ENCODE results near the gene B4GALNT3. TPM values are rescaled to one million over a fixed set of nuclear protein-coding genes. Genes with fewer than 3 reads are reported as not detected.

The B4GALNT3 gene
- total RNA-seq, 1 donor from 2014 or later: 7.0 TPM

DNA sequence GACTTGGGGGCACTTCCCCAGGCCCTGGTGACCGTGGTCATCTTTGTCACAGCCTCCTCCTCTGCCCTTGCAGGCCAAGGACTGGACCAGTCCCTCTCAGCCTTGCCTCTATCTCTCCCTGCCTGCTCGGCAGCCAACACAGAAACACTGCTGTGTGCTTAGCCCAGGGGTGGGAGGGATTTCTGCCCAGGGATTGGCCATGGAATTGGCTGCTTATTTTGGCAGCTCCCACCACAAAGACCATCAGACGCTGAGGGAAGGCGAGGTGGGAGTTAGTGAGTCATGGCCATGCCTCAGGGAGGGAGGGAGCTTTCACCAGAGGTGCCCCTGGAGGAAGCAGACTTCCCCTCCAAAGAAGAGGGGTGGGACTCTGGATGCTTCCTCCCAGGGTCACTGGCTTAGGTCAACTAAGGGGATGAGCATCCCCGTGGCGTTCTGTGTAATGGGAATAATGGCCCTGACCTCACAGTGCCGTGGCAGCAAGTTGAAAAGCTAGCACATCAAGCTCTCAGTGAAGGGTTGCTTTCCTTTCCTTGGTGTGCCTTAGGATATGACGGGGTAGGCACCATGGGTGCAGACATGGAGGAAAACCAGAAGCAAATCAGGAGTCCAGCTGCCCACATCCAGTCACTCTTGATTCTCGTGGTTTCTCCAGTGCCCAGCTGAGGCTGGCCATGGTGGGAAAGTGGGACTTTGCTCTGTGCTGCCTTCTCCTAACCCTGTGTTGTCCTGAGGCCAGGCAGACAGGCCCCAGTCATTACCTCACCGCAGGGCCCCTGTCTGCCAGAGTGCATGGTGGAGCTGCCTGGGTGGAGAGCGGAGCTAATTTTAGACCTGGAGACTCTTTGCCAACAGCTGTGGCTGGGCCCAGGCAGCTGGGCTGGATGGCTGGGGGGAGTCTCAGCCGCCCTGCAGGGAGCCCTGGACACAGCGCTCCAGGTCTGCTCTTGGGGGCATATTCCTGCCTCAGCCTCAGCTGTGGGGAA, 21.4 kb downstream of the B4GALNT3 start:
- Mint-ChIP-seq H3K4me3 (no peak overlapping the region), H3K4me1 (no peaks in the 10 kb centered on the region), H3K9me3 (no peaks in the 10 kb centered on the region), H3K27ac (no peak overlapping the region), H3K36me3 (no peaks in the 10 kb centered on the region), H3K27me3 (ENCODE audit: low read depth) (peaks cover 15% of the 10 kb centered on the region)
- TF ChIP-seq, protein P1, sequence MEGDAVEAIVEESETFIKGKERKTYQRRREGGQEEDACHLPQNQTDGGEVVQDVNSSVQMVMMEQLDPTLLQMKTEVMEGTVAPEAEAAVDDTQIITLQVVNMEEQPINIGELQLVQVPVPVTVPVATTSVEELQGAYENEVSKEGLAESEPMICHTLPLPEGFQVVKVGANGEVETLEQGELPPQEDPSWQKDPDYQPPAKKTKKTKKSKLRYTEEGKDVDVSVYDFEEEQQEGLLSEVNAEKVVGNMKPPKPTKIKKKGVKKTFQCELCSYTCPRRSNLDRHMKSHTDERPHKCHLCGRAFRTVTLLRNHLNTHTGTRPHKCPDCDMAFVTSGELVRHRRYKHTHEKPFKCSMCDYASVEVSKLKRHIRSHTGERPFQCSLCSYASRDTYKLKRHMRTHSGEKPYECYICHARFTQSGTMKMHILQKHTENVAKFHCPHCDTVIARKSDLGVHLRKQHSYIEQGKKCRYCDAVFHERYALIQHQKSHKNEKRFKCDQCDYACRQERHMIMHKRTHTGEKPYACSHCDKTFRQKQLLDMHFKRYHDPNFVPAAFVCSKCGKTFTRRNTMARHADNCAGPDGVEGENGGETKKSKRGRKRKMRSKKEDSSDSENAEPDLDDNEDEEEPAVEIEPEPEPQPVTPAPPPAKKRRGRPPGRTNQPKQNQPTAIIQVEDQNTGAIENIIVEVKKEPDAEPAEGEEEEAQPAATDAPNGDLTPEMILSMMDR (IDR thresholded peaks at IDR 0.05; ENCODE audit: unreplicated experiment): no peak
- no peak for DNase-seq (ENCODE audit: low spot score in 2 of 2, unreplicated experiment in 2 of 2)

DNA sequence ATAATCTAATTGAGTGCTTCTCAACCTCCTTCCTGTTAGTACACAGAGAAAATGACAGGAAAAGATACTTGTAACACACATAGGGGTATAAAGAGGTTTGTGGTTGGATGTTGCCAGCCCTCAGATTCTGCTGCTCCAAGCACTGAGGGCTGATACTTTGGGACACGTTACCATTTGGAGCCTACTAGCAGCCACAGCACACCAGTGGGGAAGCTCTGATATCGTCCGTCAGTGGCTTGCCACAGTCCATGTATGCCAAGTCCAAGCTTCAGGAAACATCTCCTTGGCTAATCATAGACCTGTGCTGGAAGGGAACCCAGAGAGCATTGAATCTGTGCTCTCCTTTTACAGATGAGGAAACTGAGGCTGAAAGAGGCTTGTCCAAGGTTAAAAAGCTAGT, 22.3 kb downstream of the B4GALNT3 start:
- no peak for DNase-seq (ENCODE audit: low spot score in 2 of 2, unreplicated experiment in 2 of 2)
- H3K27me3 Mint-ChIP-seq (ENCODE audit: low read depth): peaks cover 17% of the 10 kb centered on the region
- H3K27ac Mint-ChIP-seq: no peak overlapping the region
- H3K4me1 Mint-ChIP-seq: no peaks in the 10 kb centered on the region
- H3K36me3 Mint-ChIP-seq: no peaks in the 10 kb centered on the region
- peaks cover 3% of the 10 kb centered on the region for H3K9me3 Mint-ChIP-seq
- TF ChIP-seq, protein P1 (IDR thresholded peaks at IDR 0.05; ENCODE audit: unreplicated experiment): no peak
- H3K4me3 Mint-ChIP-seq: no peak overlapping the region

DNA sequence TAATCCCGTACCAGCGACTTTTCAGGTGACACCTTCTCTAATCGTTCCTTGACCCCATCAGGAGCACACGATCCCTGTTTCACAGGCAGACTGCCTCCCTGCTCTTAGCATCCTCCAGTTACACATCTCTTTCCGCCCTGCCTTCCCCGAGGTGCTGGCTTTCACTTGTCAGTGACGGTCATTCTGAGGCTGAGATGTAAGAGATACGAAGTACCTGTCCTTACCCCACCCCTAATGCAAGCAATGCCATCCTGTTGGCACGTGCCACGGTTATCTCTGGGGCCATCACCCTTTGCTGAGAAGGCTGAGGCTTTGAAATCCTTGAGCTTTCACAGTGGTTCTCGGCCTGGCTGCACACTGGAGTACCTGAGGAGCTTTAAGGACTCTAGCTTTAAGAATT, 24.4 kb downstream of the B4GALNT3 start:
- peaks cover 18% of the 10 kb centered on the region for H3K27me3 Mint-ChIP-seq (ENCODE audit: low read depth)
- no peaks in the 10 kb centered on the region for H3K36me3 Mint-ChIP-seq
- no peak for DNase-seq (ENCODE audit: low spot score in 2 of 2, unreplicated experiment in 2 of 2)
- peaks cover 19% of the 10 kb centered on the region for H3K9me3 Mint-ChIP-seq
- TF ChIP-seq, protein P1 (IDR thresholded peaks at IDR 0.05; ENCODE audit: unreplicated experiment): no peak
- no peak overlapping the region for H3K4me3 Mint-ChIP-seq
- no peaks in the 10 kb centered on the region for H3K4me1 Mint-ChIP-seq
- H3K27ac Mint-ChIP-seq: no peak overlapping the region

DNA sequence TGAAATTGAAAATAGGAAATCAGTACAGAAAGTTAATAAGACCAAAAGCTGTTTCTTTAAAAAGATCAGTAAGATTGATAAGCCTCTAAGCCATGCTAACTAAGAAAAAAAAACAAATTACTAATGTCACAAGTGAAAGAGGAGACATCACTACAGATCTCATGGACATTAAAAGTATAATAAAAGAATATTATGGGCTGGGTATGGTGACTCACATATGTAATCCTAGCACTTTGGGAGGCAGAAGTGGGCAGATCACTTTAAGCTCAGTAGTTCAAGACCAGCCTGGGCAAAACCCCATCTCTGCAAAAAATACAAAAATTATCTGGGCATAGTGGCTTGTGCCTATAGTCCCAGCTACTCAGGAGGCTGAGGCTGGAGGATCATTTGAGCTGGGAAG, 30.5 kb downstream of the B4GALNT3 start:
- Mint-ChIP-seq H3K4me3 (no peak overlapping the region), H3K36me3 (no peaks in the 10 kb centered on the region), H3K4me1 (no peaks in the 10 kb centered on the region), H3K27me3 (ENCODE audit: low read depth) (peaks cover 3% of the 10 kb centered on the region), H3K9me3 (peaks cover 48% of the 10 kb centered on the region), H3K27ac (no peak overlapping the region)
- TF ChIP-seq, protein P1 (IDR thresholded peaks at IDR 0.05; ENCODE audit: unreplicated experiment): no peak
- no peak for DNase-seq (ENCODE audit: low spot score in 2 of 2, unreplicated experiment in 2 of 2)

DNA sequence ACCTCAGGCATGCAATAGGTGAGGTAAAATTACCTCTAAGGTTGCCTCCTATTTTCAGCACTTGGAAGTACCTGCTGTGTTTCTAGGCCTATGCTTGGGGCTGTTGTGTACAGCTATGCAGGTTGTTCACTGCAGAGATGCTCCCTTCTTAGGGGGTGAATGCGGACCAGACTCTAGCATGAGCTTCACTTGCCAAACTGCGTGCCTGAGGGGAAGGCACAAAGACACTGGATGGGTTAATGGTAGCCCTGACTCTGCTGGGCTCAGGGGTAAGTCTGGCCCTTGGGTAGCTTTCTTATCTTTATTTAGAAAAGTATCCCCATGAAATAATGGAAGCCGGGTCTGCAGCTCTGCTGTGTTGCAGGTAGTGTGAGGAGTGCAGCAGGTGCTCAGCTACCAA, 35.7 kb downstream of the B4GALNT3 start:
- Mint-ChIP-seq H3K27ac (no peak overlapping the region), H3K4me1 (no peaks in the 10 kb centered on the region), H3K27me3 (ENCODE audit: low read depth) (peaks cover 12% of the 10 kb centered on the region), H3K4me3 (no peak overlapping the region), H3K36me3 (no peaks in the 10 kb centered on the region), H3K9me3 (peaks cover 18% of the 10 kb centered on the region)
- TF ChIP-seq, protein P1 (IDR thresholded peaks at IDR 0.05; ENCODE audit: unreplicated experiment): no peak
- DNase-seq (ENCODE audit: low spot score in 2 of 2, unreplicated experiment in 2 of 2): no peak
